ENCODE data around the gene CPXCR1. TPM values are rescaled to one million over a fixed set of nuclear protein-coding genes. Genes with fewer than 3 reads are reported as not detected.
"Not testable (repeated sequence)": the region's sequence is repeated elsewhere in the genome, so short reads cannot be mapped to it uniquely, and the experiment has no call there.

The CPXCR1 gene
- total RNA-seq = not detected in 2 replicates
- long read RNA-seq = 0 reads

DNA sequence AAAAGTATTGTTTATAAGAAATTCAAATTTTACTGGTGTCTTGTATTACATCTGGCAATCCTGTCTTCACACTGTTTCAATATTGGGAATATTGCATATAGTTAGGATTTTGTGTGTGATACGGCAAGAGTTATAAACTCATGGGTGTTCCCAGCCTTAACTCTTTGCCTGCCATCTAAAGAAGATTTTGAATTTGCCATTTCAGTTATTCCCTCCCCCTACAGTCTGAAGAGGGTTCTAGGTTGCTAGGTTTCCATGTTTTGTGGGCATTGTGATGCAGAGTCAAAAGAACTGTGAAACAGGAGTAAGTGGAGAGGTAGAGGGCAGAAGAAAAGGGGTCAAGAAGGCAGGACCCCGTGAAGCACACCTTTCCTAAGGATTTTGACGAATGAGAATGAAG lies at the start of gene CPXCR1:
Gene CPXCR1 (plus strand): TSS at position 301 of the 400 bp plus-strand sequence. CDS start 6,190 bp downstream, outside the sequence.
- peaks cover 12% of the 10 kb centered on the region for H3K9me3 Mint-ChIP-seq (ENCODE audit: low read depth)
- no peak within 1 kb of the TSS for H3K4me3 Mint-ChIP-seq (ENCODE audit: low read depth)
- H3K36me3 Mint-ChIP-seq (ENCODE audit: insufficient read depth) = peaks cover 2% of the 10 kb centered on the region
- TF ChIP-seq, protein P1, sequence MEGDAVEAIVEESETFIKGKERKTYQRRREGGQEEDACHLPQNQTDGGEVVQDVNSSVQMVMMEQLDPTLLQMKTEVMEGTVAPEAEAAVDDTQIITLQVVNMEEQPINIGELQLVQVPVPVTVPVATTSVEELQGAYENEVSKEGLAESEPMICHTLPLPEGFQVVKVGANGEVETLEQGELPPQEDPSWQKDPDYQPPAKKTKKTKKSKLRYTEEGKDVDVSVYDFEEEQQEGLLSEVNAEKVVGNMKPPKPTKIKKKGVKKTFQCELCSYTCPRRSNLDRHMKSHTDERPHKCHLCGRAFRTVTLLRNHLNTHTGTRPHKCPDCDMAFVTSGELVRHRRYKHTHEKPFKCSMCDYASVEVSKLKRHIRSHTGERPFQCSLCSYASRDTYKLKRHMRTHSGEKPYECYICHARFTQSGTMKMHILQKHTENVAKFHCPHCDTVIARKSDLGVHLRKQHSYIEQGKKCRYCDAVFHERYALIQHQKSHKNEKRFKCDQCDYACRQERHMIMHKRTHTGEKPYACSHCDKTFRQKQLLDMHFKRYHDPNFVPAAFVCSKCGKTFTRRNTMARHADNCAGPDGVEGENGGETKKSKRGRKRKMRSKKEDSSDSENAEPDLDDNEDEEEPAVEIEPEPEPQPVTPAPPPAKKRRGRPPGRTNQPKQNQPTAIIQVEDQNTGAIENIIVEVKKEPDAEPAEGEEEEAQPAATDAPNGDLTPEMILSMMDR (IDR thresholded peaks at IDR 0.05; ENCODE audit: unreplicated experiment) = no peak
- peaks cover 1% of the 10 kb centered on the region for H3K4me1 Mint-ChIP-seq (ENCODE audit: low read depth)
- no peaks in the 10 kb centered on the region for H3K27me3 Mint-ChIP-seq
- DNase-seq (ENCODE audit: low spot score, unreplicated experiment) = no peak
- H3K27ac Mint-ChIP-seq = no peak within 1 kb of the TSS

- no peak overlapping the region for H3K4me3 Mint-ChIP-seq (ENCODE audit: low read depth)
- no peak overlapping the region for H3K27ac Mint-ChIP-seq
- no peaks in the 10 kb centered on the region for H3K27me3 Mint-ChIP-seq
- H3K9me3 Mint-ChIP-seq (ENCODE audit: low read depth) = peaks cover 5% of the 10 kb centered on the region
- H3K36me3 Mint-ChIP-seq (ENCODE audit: insufficient read depth) = no peaks in the 10 kb centered on the region
- TF ChIP-seq, protein P1 (IDR thresholded peaks at IDR 0.05; ENCODE audit: unreplicated experiment) = no peak
- DNase-seq (ENCODE audit: low spot score, unreplicated experiment) = no peak
- no peaks in the 10 kb centered on the region for H3K4me1 Mint-ChIP-seq (ENCODE audit: low read depth)
These were observed 11.2 kb upstream of the CPXCR1 start for GRCh38 chrX:88735835-88736234.

GRCh38 chrX:88746215-88746614 lies 810 bp upstream of the CPXCR1 start:
- not testable (repeated sequence) for H3K27ac Mint-ChIP-seq; H3K36me3 Mint-ChIP-seq (ENCODE audit: insufficient read depth); H3K4me1 Mint-ChIP-seq (ENCODE audit: low read depth); H3K9me3 Mint-ChIP-seq (ENCODE audit: low read depth); DNase-seq (ENCODE audit: low spot score, unreplicated experiment); H3K4me3 Mint-ChIP-seq (ENCODE audit: low read depth); H3K27me3 Mint-ChIP-seq

- not testable (repeated sequence) for H3K27ac Mint-ChIP-seq; DNase-seq (ENCODE audit: low spot score, unreplicated experiment); H3K9me3 Mint-ChIP-seq (ENCODE audit: low read depth); H3K4me1 Mint-ChIP-seq (ENCODE audit: low read depth); H3K27me3 Mint-ChIP-seq; H3K4me3 Mint-ChIP-seq (ENCODE audit: low read depth); H3K36me3 Mint-ChIP-seq (ENCODE audit: insufficient read depth)
These were observed 5.3 kb downstream of the CPXCR1 start for GRCh38 chrX:88752339-88752738.

DNA sequence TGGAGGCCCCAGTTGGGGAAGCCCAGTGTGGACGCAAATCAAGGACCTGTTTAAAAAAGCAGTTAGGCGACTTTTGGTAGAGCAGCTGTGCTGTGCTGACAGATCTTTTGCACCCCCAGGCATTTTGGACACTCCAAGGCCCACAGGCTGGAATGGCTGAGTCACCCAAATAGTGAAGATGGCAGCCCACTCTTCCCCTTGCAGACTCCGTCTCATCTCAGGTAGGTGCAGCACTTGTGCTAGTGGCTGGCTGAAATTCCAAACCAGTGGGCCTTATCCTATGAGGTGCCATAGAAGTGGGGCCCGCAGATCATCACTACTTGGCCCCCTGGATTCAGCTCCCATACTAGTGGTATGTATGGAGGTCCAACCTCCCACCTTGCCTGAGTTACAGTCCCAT lies 42.8 kb downstream of the CPXCR1 start:
- Mint-ChIP-seq H3K4me3 (ENCODE audit: low read depth) (no peak overlapping the region), H3K27ac (no peak overlapping the region), H3K4me1 (ENCODE audit: low read depth) (no peaks in the 10 kb centered on the region), H3K9me3 (ENCODE audit: low read depth) (peaks cover 21% of the 10 kb centered on the region), H3K36me3 (ENCODE audit: insufficient read depth) (peaks cover 1% of the 10 kb centered on the region), H3K27me3 (no peaks in the 10 kb centered on the region)
- TF ChIP-seq, protein P1 (IDR thresholded peaks at IDR 0.05; ENCODE audit: unreplicated experiment) = no peak
- no peak for DNase-seq (ENCODE audit: low spot score, unreplicated experiment)

Data from progenitor cell of endocrine pancreas (in vitro differentiated cells).